ENCODE results near the gene ISCA1.

Gene ISCA1

DNA sequence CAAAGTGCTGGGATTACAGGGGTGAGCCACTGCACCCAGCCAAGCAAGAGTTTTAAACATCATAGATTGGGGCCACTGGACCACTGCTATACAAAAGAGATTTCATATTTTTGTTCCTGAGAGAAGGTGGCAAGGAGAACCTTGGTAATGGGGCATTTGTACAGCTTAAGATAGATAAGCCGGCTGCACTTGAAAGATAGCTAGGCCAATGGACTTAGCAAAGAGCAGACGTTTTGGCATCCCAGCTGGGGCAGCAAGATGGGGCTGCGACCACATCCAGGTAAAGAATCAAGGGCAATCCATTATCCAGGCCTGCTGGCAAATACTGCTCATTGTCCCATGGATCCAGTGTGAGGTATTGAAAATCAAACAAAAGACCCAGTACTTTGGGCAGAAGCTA, 3.9 kb upstream of the ISCA1 start:
- DNase-seq, result no peak

DNA sequence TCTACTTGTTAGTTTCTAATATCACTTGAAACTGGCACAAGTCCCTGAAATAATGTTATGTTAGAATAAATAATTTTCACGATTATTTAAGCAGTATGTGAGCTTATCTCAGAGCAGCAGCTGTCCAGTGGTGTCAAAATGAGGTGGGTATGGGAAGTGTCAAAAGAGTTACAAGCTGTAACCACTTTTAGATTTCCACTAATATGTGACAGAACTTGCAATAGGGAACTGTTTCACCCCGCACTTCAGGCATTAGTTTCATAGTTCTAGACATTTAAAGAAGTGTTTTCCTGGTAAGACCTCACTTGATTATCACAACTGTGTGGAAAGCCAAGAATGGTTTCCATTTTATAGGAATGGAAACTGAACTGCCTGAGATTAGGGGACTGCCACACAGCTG, 2.9 kb upstream of the ISCA1 start:
- no peak for DNase-seq

DNA sequence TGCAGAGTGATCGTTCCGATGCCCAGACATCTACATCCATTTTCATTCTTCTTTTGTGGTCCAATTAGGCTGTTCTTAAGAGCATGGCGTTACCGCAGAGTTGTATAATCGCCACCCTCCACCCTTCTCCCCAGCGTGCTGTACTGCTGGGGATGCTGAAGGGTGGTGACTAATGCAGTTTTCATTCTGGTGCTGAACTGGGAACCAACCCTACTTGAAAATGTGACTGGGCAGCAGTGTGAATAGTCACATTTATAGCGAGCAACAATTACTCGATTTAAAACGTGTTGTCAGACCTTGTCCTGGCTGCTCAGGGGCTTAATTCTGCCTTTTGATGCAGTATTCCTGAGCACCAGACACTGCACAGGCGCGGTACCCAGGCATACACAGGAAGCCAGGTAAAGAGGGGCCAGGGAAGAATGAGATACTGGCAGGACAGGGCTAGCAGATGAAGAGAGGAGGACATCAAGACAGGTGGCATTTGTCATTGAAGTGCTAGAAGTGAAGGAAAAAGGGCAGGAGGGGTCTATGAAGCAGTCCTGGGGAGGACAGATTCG, 719 bp upstream of the ISCA1 start:
- DNase-seq, result peak in 23 of 56 donors; percentile 37 to 75 (median 52)

DNA sequence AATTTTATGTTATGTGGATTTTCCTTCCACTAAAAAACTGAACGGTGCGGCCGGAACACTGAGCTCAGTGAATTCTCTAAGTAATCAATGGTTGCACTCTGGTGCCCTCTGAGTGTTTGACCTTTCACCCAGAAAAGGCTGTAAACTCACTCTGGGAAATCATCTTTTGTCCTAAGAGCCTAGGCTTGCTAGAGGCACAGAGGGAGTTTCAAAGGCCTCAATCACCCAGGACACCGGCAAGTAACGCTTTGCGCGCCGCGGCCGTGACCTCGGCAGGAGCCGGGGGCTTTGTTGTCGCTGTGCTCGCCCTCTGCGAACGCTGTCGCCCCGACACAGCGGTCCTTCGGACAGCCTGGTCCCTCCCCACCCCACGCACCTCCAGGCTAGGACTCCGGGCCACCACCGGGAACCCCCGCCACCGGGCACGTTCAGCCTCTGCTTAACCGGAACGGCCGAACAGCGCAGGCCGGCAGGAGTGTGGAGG, 703 bp downstream of the ISCA1 start:
- peak in 2 of 56 donors; percentile 53 to 74 for DNase-seq

DNA sequence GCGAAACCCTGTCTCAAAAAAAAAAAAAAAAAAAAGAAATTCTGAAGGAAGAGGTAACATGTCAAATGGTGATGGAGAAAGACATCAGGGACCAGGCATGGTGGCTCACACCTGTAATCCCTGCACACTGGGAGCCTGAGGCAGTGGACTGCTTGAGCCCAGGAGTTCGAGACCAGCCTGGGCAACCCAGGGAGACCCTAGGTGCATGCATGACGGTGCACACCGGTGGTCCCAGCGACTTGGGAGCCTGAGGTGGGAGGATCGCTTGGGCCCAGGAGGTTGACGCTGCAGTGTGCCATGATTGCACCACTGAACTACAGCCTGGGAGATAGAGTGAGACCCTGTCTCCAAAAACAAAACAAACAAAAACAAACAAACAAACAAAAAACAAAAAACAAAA, 1.8 kb downstream of the ISCA1 start:
- DNase-seq, result no peak

DNA sequence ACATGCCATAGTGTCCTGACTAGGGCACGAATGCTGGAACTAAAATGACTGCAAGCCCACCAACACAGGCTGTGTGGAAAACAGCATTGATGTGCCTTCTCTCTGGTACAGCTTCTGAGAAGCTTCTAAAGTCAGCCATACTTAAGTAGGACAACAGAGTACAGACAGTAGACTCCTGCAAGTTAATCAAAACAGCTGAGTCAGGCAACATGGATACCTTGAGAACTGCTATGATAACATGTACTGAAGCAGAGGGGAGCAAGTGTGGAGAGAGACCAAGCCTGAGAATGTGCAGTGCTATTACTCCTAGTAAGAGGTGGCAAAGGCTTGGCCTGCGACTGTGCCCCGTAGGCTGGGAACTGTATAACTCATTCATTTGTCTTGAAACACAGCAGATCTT, 2.5 kb downstream of the ISCA1 start:
- no peak for DNase-seq

DNA sequence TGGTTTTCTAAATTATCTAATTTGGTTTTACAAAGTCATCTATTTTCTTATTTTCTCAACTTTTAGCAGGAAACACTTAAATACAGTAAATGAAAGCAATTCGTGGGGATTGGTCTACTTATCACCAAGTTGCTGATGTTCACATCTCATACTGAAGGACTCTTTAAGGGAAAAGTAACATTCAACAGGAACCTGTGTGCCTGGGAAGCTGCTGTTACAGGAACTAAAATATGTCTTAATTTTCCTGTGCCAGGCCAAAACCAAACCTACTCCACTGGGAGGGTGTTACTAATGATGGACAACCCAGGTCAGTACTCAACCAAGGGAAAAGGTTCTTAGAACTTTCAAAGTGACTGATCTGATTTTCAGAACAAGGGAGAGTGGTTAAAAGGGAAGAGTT, 5.3 kb downstream of the ISCA1 start:
- no peak for DNase-seq

DNA sequence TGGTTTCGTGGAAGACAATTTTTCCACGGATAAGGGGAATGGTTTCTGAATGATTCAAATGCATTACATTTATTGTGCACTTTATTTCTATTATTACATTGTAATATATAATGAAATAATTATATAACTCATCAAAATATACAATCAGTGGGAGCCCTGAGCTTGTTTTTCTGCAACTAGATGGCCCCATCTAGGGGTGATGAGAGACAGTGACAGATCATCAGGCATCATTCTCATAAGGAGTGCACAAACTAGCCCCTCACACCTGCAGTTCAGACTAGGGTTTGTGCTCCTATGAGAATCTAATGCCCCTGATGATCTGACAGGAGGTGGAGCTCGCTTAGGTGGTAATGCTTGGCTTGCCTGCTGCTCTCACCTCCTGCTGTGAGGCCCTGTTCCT, 6.4 kb downstream of the ISCA1 start:
- DNase-seq, result no peak

DNA sequence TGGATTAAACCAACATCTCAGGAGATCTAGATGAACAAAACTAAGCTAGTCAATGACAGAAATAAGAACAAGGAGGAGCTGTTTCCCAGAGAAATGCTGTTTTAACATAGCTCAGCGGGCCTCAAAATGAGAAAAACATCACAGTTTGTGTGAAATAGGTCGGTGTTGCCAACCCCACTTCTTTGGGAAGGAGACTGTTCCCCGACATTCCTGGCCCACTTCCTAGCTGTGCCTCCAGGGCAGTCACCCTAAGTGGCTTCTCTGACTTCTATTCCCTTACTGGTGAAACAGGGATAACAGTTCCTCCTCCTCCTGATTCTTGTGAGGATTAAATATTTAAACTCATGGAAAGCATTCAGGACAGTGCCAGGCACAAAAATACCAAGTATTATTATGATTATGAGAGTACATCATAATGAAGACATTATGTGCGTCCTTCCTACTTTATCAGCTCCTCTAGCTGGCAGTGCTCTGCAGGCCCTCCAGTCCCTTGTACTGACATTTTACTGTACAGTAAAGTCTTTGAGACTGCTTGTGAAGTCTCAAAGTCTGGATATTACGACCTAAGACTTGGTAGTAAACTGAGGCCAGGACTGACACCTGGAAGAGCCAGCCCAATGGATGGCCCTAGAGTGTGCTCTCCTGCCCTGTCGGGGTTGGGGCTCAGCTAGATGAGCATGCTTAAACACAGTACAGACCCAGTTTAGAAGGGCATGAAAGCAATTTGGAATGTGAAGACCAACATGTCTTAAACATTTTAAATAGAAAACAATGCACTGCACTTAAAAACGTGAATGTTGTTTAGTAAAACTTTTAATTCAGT, 7.3 kb downstream of the ISCA1 start:
- peak in 2 of 56 donors; percentile 4 to 27 for DNase-seq

DNA sequence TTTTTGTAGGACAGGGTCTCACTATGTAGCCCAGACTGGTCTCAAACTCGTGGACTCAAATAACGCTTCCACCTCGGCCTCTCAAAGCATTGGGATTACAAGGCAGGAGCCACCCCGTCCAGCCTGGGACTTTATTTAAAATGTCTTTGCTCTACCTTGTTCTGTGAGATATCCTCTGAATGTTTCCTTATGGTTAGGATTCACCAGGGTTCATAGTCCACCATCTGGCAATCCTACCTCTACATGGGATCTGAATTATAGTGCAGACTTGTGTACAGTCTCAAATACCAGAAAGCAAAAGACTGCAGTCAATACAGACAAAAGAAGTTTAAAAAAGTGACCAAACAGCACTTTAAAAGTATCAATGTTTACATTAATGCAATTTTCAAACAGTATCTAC, 10.1 kb downstream of the ISCA1 start:
- no peak for DNase-seq

DNA sequence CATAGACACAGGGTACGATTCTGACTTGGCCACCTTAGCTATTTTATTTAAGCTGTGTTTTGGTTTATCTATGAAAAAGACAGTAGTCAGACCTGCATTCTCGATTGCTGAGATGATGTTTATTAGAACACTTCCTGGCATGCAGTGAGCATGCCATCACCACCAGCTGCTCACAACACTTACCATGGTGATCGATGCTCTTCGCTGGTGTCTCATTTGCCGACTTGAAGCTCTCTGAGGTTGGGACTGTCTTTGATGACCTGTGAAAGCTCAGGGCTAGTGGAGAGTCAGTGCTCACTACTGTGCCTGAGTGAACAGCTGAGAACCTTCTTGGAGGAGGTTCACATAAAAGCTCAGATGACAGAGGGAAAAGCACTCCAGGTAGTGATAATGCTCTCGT, 18.5 kb downstream of the ISCA1 start:
- DNase-seq, result no peak

DNA sequence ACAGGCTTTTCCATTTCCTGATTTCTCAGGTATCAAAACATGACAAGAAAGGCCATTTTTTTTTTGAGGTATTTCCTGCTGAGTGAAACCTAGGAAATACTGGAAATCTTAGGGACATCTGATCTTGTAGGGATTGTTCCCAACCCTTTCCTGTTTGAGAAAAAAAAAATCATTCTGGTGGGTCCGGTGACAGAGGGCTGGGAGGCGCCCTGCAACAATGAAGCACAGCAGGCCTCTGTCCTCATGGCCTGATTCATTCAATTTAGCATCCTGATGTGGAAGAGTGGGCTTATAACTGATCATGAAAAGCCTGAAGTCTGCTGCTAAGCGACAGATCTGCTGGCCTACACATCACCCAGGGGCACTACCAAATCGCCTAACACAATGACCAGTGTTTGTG, 19.8 kb downstream of the ISCA1 start:
- no peak for DNase-seq

DNA sequence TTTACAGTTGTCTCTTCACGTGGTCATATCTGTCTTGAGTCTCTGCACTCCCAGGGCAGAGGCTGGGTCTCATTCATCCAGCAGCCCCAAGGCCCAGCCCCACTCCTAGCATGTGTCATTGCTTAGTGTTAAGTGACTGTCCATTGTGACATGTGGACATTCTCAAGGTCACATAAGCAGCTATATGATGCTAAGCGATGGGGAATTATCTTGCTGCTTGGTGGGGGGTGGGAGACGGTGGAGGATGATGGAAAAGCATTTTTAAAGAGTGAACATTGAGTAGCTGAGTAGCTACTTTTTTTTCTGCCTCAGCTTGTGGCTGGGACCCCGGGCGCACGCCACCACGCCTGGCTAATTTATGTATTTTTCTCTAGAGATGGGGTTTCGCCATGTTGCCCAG, 22.8 kb downstream of the ISCA1 start, which contains the start of gene C9orf153:
Gene C9orf153 (minus strand): TSS at position 101 of the 400 bp plus-strand sequence. CDS start 30,054 bp downstream, outside the sequence.
- DNase-seq, result no peak

DNA sequence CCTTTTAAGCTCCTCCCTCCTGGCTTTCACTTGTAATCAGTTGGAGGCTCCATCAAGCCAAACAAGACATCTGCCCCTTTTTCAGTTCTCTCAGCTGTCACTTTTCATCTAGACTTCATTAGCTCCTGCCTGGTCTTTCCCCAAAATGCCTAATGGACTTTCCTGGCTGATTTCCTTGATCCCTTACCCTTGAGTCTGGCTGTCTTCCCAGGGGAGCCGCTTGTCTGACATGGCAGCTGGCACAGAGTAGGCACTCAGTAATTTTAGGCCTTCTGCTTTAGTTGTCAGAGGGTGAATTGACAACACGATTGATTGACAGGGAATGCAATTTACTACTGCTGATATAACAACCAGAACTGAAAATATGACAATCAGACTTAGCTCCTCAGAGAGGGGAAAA, 24.9 kb downstream of the ISCA1 start:
- DNase-seq, result no peak

DNA sequence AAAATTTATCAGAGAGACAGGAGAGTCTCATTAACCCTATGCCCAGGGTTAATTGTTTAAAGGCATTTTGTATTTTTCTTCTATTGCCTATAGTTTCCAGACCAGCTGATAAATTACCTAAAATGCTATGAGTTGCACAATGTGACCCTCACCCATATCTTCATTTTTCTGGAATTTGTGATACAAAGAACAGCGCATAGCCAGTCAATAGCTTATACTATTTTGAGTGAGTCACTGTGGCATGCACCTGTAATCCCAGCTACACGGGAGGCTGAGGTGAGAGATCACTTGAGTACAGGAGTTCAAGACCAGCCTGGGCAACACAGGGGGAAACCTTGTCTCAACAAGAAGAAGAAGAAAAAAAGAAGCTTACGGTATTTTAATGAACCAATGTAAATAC, 25.7 kb downstream of the ISCA1 start:
- DNase-seq, result no peak

DNA sequence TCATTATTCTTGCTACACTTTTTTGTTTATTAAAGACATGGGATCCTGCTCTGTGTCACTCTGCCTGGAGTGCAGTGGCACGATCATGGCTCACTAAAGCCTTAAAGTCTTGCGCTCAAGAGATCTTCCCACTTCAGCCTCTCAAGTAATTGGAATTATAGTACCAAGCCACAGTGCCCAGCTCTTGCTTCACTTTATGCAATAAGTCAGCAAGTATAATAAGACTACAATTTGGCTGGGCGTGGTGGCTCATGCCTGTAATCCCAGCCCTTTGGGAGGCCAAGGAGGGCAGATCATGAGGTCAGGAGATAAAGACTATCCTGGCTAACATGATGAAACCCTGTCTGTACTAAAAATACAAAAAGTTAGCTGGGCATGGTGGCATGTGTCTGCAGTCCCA, 28.8 kb downstream of the ISCA1 start:
- no peak for DNase-seq

DNA sequence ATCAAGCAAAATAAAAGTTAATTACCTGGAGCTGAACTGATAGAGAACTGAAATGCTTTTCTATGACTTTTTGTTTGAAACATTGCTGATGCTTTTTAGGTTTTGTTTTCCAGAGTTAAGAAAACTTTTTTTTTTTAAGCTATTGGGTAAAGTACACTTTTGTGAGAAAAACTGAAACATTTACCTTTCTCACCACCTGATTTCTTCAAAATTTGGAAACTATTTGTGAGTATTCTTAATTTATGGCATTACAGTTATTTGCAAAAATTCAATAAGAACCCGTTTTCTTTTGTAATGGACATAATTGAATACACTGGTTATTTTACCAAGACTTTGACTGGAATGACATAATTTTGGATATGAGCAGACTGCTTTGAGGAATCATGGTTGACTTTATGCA, 29.5 kb downstream of the ISCA1 start:
- DNase-seq, result no peak

DNA sequence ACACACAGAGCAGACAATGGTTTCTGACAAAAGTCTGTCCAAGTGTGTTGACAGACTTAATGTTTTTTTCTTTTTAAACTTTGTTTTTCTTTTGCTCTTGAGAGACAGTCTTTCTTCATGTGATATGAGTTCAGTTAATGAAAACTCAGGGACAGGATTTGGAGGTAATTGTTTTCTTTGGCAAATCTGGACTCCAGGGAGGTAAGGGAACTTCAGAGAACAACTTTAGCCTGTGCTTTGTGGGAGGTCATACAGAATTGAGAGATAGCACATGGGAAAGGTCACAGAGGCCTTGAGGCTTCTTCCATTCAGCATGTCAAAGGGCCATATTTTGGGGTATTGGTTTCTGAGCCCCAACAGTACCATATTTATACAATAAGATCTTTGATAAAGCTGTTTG, 32.2 kb downstream of the ISCA1 start:
- no peak for DNase-seq

DNA sequence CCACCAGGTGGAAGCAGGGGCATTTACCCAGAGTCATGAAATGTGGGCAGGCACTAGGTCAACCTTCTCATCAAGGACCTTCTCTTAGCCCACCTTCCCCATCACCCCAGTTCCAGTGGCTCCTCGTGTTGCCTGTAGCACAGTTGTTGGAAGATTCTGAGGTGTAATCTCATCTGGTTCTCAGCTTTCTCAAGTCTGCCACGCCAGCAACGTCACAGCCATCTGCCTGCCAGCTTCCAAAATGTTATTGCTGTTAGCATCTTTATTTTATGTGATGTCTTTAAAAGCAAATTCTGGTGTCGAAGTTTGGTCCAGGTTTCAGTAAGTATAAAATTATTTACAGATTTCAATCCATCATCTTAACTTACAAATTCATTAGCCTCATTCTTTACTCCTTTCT, 33.6 kb downstream of the ISCA1 start:
- no peak for DNase-seq

DNA sequence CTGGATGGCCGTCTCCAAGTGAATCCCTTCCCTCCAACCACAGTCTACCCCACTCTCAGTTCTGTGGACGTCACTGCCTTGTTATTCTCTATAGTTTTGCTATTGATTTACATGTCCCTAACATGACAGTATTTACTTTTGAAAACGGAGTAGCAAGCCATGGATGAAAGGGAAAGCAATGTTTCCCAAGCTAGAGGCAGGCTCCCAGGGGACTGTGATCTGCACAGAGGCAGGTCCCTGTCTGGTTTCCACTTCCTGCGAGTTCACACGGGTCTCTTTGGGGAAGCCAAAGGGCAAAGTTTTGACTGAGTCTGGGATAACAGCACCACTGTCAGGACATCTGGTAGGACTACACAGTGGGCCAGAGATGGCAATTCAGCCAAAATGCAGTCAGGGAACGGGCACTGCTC, 35.6 kb downstream of the ISCA1 start:
- no peak for DNase-seq

DNA sequence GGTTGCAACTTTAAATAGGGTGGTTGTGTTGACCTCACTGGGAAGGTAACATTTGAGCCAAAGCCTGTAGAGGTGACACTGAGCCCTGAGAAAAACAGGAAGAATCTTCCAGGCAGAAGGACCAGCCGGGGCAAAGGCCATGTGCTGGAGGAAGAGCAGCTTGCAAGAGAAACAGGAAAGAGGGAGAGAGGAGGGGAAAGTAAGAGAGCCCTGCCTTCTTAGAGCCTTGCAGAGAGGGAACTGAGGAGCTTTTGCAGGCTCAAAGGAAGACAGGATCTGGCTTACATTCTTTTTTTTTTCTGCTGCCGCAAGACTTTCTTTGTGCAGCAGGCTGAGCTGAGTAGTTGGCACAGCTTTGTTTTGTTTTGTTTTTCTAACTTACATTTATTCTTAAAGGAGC, 40.3 kb downstream of the ISCA1 start:
- DNase-seq, result no peak

DNA sequence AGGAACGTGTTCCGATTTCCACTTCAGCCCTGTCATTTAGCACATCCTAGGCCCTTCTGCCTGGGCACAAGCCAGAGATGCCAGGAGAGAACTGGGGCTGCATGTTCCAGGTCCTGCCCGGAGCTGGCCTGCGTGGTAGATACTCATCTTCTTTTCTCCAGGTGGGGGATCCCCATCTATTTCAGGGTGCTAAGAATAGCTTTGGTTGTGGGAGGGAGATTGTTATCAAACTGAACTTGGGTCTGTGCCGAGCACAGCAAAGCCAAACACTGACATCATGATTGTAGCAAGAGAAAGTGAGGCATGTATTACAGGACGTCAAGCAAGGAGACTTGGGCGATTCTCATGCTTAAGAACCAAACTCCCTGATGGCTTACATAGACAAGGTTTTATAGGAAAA, 41.1 kb downstream of the ISCA1 start:
- DNase-seq, result no peak
